WI38 (cell line): ENCODE measurements around the gene FBXO21.
"Not testable (repeated sequence)": the region's sequence is repeated elsewhere in the genome, so short reads cannot be mapped to it uniquely, and the experiment has no call there.

Source experiments
- H3K4me3 ChIP-seq: 2 replicates; pipeline ENCODE4 v1.5.1; 2011; ENCODE audit warnings: low read depth, mild to moderate bottlenecking, control low read depth, low read length
- CTCF ChIP-seq: IDR thresholded peaks from 2 replicates; pipeline ENCODE4 v1.5.1; 2012; ENCODE audit warnings: low read depth, mild to moderate bottlenecking, control low read depth, low read length

Gene FBXO21

GRCh38 chr12:117188121-117188665 is 2.1 kb downstream of the FBXO21 start:
- no peak overlapping the region for H3K4me3 ChIP-seq
- no peak for TF ChIP-seq CTCF

- TF ChIP-seq CTCF: no peak
- H3K4me3 ChIP-seq: no peak overlapping the region
These were observed 2.8 kb downstream of the FBXO21 start for GRCh38 chr12:117187421-117187820.

- no peak for TF ChIP-seq CTCF
- H3K4me3 ChIP-seq: no peak overlapping the region
These were observed 7.4 kb downstream of the FBXO21 start for GRCh38 chr12:117182866-117183265.

- H3K4me3 ChIP-seq: not testable (repeated sequence)
These were observed 8.8 kb downstream of the FBXO21 start for GRCh38 chr12:117181468-117181843.

- no peak overlapping the region for H3K4me3 ChIP-seq
- no peak for TF ChIP-seq CTCF
These were observed 9.4 kb downstream of the FBXO21 start for GRCh38 chr12:117180758-117181467.

GRCh38 chr12:117178745-117179144 is 11.5 kb downstream of the FBXO21 start:
- TF ChIP-seq CTCF: no peak
- H3K4me3 ChIP-seq: no peak overlapping the region

- H3K4me3 ChIP-seq: no peak overlapping the region
- no peak for TF ChIP-seq CTCF
These were observed 12.0 kb downstream of the FBXO21 start for GRCh38 chr12:117178301-117178700.

- TF ChIP-seq CTCF: no peak
These were observed 18.1 kb downstream of the FBXO21 start for GRCh38 chr12:117172168-117172567.

More at GRCh38 chr12:117172168-117172567, 18.1 kb downstream of the FBXO21 start:
- H3K4me3 ChIP-seq: no peak overlapping the region
